ENCODE data around the gene AGAP1. TPM values are rescaled to one million over a fixed set of nuclear protein-coding genes. Genes with fewer than 3 reads are reported as not detected.

The AGAP1 gene
- total RNA-seq, 1 experiment from 2014 or later: 25.8 TPM

- Histone ChIP-seq H3K4ac (ENCODE audit: low read depth, low read length) (no peak overlapping the region), H2BK120ac (ENCODE audit: low read depth, low read length, poor library complexity, severe bottlenecking) (no peak overlapping the region), H3K9ac (ENCODE audit: extremely low read depth, insufficient read length, low read length) (no peak overlapping the region), H3K56ac (ENCODE audit: insufficient read length, low read depth, low read length) (no peak overlapping the region), H2BK15ac (ENCODE audit: low read depth, low read length) (no peak overlapping the region), H3K4me2 (ENCODE audit: insufficient read depth, insufficient read length, low read length) (no peak overlapping the region), H2BK5ac (ENCODE audit: insufficient read length, low read length) (no peak overlapping the region), H3T11ph (ENCODE audit: low read length) (no peak overlapping the region), H3K79me2 (ENCODE audit: insufficient read depth, low read length) (peaks cover 2% of the 10 kb centered on the region; the same call in 1 of the 2 replicates), H3K9me3 (ENCODE audit: control insufficient read depth, low read depth, low read length) (peaks cover 7% of the 10 kb centered on the region), H3K27me3 (ENCODE audit: insufficient read depth, low read length) (no peaks in the 10 kb centered on the region), H4K91ac (ENCODE audit: insufficient read length, low read depth, low read length) (no peak overlapping the region), H3K79me1 (ENCODE audit: insufficient read depth, low read depth, low read length, poor library complexity, severe bottlenecking) (no peaks in the 10 kb centered on the region), H3K27ac (ENCODE audit: insufficient read length, low read depth, low read length) (no peak overlapping the region), H2AFZ (ENCODE audit: low read length) (no peak overlapping the region), H3K23me2 (ENCODE audit: insufficient read length, low read depth, low read length, poor library complexity, severe bottlenecking) (no peaks in the 10 kb centered on the region), H3K23ac (ENCODE audit: insufficient read length, low read depth, low read length) (no peak overlapping the region), H3K18ac (ENCODE audit: insufficient read length, low read depth, low read length) (no peak overlapping the region), H3K4me1 (ENCODE audit: insufficient read depth, low read length) (no peaks in the 10 kb centered on the region; the same call in 1 of the 2 replicates), H4K5ac (ENCODE audit: insufficient read length, low read depth, low read length) (no peak overlapping the region), H2BK12ac (ENCODE audit: insufficient read length, low read depth, low read length) (no peak overlapping the region), H4K8ac (replicated peaks; ENCODE audit: insufficient read length, low read depth, low read length) (no peak overlapping the region), H4K20me1 (ENCODE audit: control insufficient read depth, insufficient read depth, insufficient read length) (no peaks in the 10 kb centered on the region), H2BK20ac (ENCODE audit: low read depth, low read length, poor library complexity, severe bottlenecking) (no peak overlapping the region), H2AK5ac (ENCODE audit: insufficient read length, low read length) (no peak overlapping the region), H3K14ac (ENCODE audit: insufficient read depth, low read length) (no peak overlapping the region)
- DNase-seq: no peak
- WGBS (ENCODE audit: extremely low coverage, insufficient read length, low lambda C conversion rate): no CpG with 5 or more reads among the region's 9 CpGs
- TF ChIP-seq CTCF (conservative IDR thresholded peaks at IDR 0.05): no peak
- no peak overlapping the region for H3K4me3 Mint-ChIP-seq
- no peaks in the 10 kb centered on the region; the same call in 1 of the 2 replicates for H3K27me3 Mint-ChIP-seq (ENCODE audit: low read depth)
- no peak overlapping the region for H3K27ac Mint-ChIP-seq
- H3K9me3 Mint-ChIP-seq: peaks cover 7 to 8% of the 10 kb centered on the region in 2 experiments
- peaks cover 30 to 33% of the 10 kb centered on the region in 2 experiments for H3K4me1 Mint-ChIP-seq
- H3K36me3 Mint-ChIP-seq (ENCODE audit: insufficient read depth in 1 of 3, low read depth in 3 of 3): peaks cover 10 to 19% (median 10%) of the 10 kb centered on the region in 3 experiments
Observed at GRCh38 chr2:235568431-235568830, 74.6 kb downstream of the AGAP1 start.

Measured in H9 (cell line).